NCI-H1417 (cell line): ENCODE measurements around the gene STAT6.

Experiments used
- DNase-seq, 3 experiments: peaks; one replicate each; lab custom pipeline; 2025; lab: John Stamatoyannopoulos, UW

Gene STAT6

DNA sequence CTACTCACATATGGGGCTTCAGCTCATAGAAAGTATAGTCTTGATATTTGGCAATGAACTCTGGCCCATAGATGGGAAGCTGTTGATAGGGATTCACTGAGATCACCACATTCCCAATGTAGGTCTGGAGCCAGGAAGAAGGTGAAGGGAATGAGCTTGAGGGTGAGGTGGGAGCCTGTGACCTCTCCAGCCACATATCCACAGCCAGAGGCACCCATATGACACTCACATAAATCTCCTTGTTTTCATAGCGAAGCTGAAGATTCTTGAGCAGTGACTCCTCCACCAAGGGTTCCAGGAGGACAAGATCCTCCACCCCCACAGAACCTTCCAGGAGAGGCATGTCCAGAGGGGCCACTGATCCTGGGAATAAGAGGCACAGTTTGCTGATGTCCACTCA lies 63.2 kb downstream of the STAT6 start:
- no peak for DNase-seq

GRCh38 chr12:57046947-57047890 lies 63.9 kb downstream of the STAT6 start:
- DNase-seq, result no peak

DNA sequence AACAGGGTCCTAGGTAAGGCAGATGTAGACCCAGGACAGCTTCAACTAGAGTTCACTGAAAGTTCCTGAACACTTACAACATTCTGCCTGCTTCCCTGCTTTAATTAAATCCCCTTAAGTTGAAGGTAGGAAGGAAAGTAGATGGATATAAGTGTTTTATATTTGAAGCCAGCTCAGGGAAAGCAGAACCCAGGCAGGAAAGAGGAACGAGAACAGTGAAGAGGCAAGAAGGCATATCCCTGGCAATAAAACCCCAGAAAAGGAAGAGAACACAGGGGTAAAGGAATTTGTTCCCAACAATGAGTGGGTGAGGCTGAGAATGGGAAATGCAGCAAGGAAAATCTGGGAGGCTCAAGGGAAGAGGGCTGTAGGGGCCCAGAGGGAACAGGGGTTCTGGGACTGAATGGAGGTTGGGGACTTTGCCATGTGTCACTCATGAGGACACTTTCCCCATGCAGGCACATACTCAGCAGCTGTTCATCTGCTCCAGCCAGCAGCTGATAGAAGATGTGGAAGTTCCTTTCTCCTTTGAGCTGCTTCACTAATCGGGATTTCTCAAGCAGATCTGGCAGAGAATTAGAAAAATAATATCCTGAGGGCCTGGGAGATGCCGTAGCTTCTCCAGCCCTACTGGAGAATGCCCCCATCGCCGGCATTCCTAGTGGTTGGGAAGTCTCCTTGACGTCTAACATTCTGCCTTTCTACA lies 64.9 kb downstream of the STAT6 start:
- no peak for DNase-seq
